NCI-H187 (cell line): ENCODE data around the gene INPP5A.
"Not testable (repeated sequence)": the region's sequence is repeated elsewhere in the genome, so short reads cannot be mapped to it uniquely, and the experiment has no call there.

ENCODE experiments used
- DNase-seq, 2 experiments: peaks; one replicate each; lab custom pipeline; 2025; lab: John Stamatoyannopoulos, UW

INPP5A gene

GRCh38 chr10:132564690-132565089, 27.1 kb downstream of the INPP5A start:
- DNase-seq = no peak

GRCh38 chr10:132565516-132566209, 28.1 kb downstream of the INPP5A start:
- no peak for DNase-seq

GRCh38 chr10:132566892-132567291, 29.3 kb downstream of the INPP5A start:
- no peak for DNase-seq

GRCh38 chr10:132570265-132570664, 32.7 kb downstream of the INPP5A start:
- no peak for DNase-seq

GRCh38 chr10:132570771-132571649, 33.4 kb downstream of the INPP5A start:
- DNase-seq = peak in 1 of 2 experiments; percentile 7

GRCh38 chr10:132571650-132572544, 34.3 kb downstream of the INPP5A start:
- no peak for DNase-seq

GRCh38 chr10:132572545-132572937, 35.0 kb downstream of the INPP5A start:
- no peak for DNase-seq

GRCh38 chr10:132572946-132573345, 35.4 kb downstream of the INPP5A start:
- not testable (repeated sequence) for DNase-seq

- no peak for DNase-seq
Observed at GRCh38 chr10:132574288-132574687, 36.7 kb downstream of the INPP5A start.

GRCh38 chr10:132574783-132575319, 37.3 kb downstream of the INPP5A start:
- no peak for DNase-seq

GRCh38 chr10:132575320-132576201, 38.0 kb downstream of the INPP5A start:
- DNase-seq = no peak

GRCh38 chr10:132576671-132577349, 39.2 kb downstream of the INPP5A start:
- no peak for DNase-seq

- no peak for DNase-seq
Observed at GRCh38 chr10:132577350-132578003, 39.9 kb downstream of the INPP5A start.

GRCh38 chr10:132578287-132578951, 40.8 kb downstream of the INPP5A start:
- no peak for DNase-seq

- DNase-seq = no peak
Observed at GRCh38 chr10:132579027-132579859, 41.7 kb downstream of the INPP5A start.

GRCh38 chr10:132580143-132580542, 42.6 kb downstream of the INPP5A start:
- no peak for DNase-seq

- DNase-seq = no peak
Observed at GRCh38 chr10:132580617-132581016, 43.0 kb downstream of the INPP5A start.

GRCh38 chr10:132582137-132582536, 44.5 kb downstream of the INPP5A start:
- no peak for DNase-seq
